ENCODE measurements around the gene PHETA1. TPM values are rescaled to one million over a fixed set of nuclear protein-coding genes. Genes with fewer than 3 reads are reported as not detected.
"Not testable (repeated sequence)": the region's sequence is repeated elsewhere in the genome, so short reads cannot be mapped to it uniquely, and the experiment has no call there.

Gene PHETA1
- polyA plus RNA-seq, 6 donors from 2014 or later, result 5.3 to 14.7 (median 7.7) TPM

DNA sequence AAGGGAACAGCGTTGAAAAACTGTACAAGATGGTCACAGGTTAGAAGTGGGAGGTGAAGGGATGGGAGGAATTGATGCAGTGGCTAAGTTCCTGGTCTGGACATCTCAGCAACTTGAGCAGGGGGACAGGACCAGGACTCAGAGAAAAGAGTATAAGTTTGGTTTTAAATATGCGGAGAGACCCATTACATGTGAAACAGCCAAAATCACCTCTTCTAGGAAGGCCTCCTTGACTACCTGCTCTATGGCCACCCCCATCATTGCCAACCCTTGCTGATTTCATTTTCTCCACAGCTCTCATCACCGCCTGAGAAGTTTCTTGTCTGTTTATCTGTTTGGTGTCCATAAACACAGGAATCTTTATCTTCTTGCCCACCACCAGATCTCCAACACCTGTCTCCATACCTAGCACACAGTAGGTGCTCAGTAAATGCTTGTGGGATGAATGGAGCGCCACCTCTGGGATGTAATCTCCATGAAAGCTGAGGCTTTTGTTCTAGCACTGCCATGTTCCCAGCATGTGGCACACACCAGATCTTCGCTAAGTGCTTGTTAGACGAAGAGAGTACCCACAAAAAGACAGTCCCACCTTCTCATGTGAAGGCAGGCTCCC lies 11.2 kb upstream of the PHETA1 start:
- no peak for DNase-seq
- Mint-ChIP-seq H3K4me1 (no peaks in the 10 kb centered on the region), H3K27ac (no peak overlapping the region), H3K4me3 (no peak overlapping the region), H3K9me3 (peaks cover 0 to 6% (median 0%) of the 10 kb centered on the region in 7 donors), H3K36me3 (no peaks in the 10 kb centered on the region), H3K27me3 (peaks cover 0 to 14% (median 0%) of the 10 kb centered on the region in 3 donors)
- no peak for ATAC-seq (ENCODE audit: low read depth in 2 of 2)

- DNase-seq, result no peak
- no peak for ATAC-seq (ENCODE audit: low read depth in 2 of 2)
- H3K4me3 Mint-ChIP-seq, result no peak overlapping the region
- H3K27me3 Mint-ChIP-seq, result peaks cover 0 to 16% (median 0%) of the 10 kb centered on the region in 3 donors
- no peak overlapping the region for H3K27ac Mint-ChIP-seq
- no peaks in the 10 kb centered on the region for H3K4me1 Mint-ChIP-seq
- no peaks in the 10 kb centered on the region for H3K36me3 Mint-ChIP-seq
- H3K9me3 Mint-ChIP-seq, result peaks cover 0 to 6% (median 0%) of the 10 kb centered on the region in 7 donors
Observed at GRCh38 chr12:111377440-111377839, 8.5 kb upstream of the PHETA1 start.

- DNase-seq; H3K27me3 Mint-ChIP-seq; ATAC-seq (ENCODE audit: low read depth in 2 of 2); H3K9me3 Mint-ChIP-seq; H3K27ac Mint-ChIP-seq; H3K36me3 Mint-ChIP-seq: not testable (repeated sequence)
- H3K4me1 Mint-ChIP-seq, result peaks cover 0 to 12% (median 4%) of the 10 kb centered on the region in 3 donors
- H3K4me3 Mint-ChIP-seq, result peak overlapping the region in 1 of 8 donors; percentile 37
Observed at GRCh38 chr12:111373231-111373630, 4.3 kb upstream of the PHETA1 start.

DNA sequence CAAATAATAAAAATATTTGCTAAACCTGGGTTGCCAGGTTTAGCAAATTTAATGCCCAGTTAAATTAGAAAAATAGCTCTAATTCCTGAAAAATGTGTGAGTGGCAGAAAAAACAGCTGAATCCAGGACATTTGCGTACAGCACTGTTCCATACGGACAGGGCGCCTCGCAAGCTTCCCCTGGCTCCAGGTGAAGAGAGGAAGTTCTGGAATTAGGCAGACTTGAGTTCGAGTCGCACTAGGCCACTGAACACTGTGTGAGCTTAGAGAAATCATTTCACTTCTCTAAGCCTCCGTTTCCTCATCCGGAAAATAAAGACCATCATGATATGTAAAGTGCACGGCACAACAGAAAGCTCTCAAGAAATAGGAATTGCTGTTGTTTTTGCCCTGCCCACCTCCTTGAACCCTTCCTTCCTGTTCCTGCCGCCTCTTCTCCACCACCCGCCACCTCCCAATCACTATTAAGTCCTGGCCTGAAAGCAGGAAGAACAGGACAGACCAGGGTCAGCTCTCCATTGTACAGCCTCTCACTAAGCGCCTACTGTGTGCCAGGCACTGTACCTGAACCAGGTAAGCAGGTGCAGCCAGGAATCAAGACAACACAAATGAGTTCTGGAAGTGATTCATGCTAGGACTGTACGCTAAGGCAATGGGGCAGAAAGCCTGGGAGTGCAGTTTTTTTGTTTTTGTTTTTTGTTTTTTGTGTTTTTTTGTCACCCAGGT lies 763 bp upstream of the PHETA1 start:
- H3K4me1 Mint-ChIP-seq, result peaks cover 24 to 34% (median 30%) of the 10 kb centered on the region in 3 donors
- peaks cover 0 to 3% (median 0%) of the 10 kb centered on the region in 7 donors for H3K9me3 Mint-ChIP-seq
- H3K36me3 Mint-ChIP-seq, result peaks cover 0 to 14% of the 10 kb centered on the region in 2 donors
- peak overlapping the region in 3 of 6 donors; percentile 60 to 77 (median 75) for H3K27ac Mint-ChIP-seq
- peak overlapping the region; percentile 85 to 94 (median 90) for H3K4me3 Mint-ChIP-seq
- ATAC-seq (ENCODE audit: low read depth in 2 of 2), result no peak
- DNase-seq, result no peak
- H3K27me3 Mint-ChIP-seq, result peaks cover 0 to 6% (median 0%) of the 10 kb centered on the region in 3 donors

GRCh38 chr12:111368291-111368787 lies 556 bp downstream of the PHETA1 start:
- H3K4me3 Mint-ChIP-seq, result peak overlapping the region; percentile 85 to 92 (median 90)
- peaks cover 0 to 14% of the 10 kb centered on the region in 2 donors for H3K36me3 Mint-ChIP-seq
- peaks cover 24 to 34% (median 30%) of the 10 kb centered on the region in 3 donors for H3K4me1 Mint-ChIP-seq
- peaks cover 0 to 5% (median 0%) of the 10 kb centered on the region in 3 donors for H3K27me3 Mint-ChIP-seq
- H3K9me3 Mint-ChIP-seq, result peaks cover 0 to 3% (median 0%) of the 10 kb centered on the region in 7 donors
- ATAC-seq (ENCODE audit: low read depth in 2 of 2) (peak; percentile 30 to 41), DNase-seq (peak; percentile 13)
- peak overlapping the region in 4 of 6 donors; percentile 15 to 75 (median 48) for H3K27ac Mint-ChIP-seq

GRCh38 chr12:111367661-111368221 lies 1.2 kb downstream of the PHETA1 start:
- Mint-ChIP-seq H3K4me3 (peak overlapping the region; percentile 85 to 92 (median 90)), H3K27me3 (no peaks in the 10 kb centered on the region), H3K27ac (peak overlapping the region in 4 of 6 donors; percentile 3 to 75 (median 26)), H3K9me3 (peaks cover 0 to 3% (median 0%) of the 10 kb centered on the region in 7 donors), H3K4me1 (peaks cover 24 to 34% (median 30%) of the 10 kb centered on the region in 3 donors), H3K36me3 (peaks cover 0 to 14% of the 10 kb centered on the region in 2 donors)
- ATAC-seq (ENCODE audit: low read depth in 2 of 2) (no peak), DNase-seq (no peak)

GRCh38 chr12:111366583-111366982 lies 2.3 kb downstream of the PHETA1 start:
- ATAC-seq (ENCODE audit: low read depth in 2 of 2) (no peak), DNase-seq (no peak)
- Mint-ChIP-seq H3K4me3 (peak overlapping the region in 6 of 8 donors; percentile 48 to 91 (median 68)), H3K36me3 (peaks cover 0 to 14% of the 10 kb centered on the region in 2 donors), H3K4me1 (peaks cover 31 to 43% (median 40%) of the 10 kb centered on the region in 3 donors), H3K27ac (peak overlapping the region in 2 of 6 donors; percentile 51 to 79), H3K27me3 (no peaks in the 10 kb centered on the region), H3K9me3 (peaks cover 0 to 2% (median 0%) of the 10 kb centered on the region in 7 donors)

DNA sequence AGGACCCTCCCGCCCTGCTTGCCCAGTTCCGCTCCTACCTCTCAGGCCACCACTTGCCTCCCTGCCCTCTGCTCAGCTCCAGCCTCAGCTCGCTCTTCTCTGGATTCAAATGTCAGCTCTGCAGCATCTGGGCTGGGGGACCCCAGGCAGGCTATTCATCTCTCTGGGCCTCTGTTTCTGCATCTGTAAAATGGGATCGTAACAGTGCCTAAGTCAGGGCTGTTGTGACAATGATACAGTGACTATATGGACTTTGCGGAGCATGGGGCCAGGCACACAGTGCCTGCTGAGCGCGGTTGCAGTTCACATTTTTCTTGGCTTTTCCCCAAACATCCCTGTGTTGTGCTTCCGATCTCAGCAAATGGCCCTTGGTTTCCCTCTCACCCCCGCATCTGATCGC lies 2.8 kb downstream of the PHETA1 start:
- H3K36me3 Mint-ChIP-seq, result peaks cover 0 to 14% of the 10 kb centered on the region in 2 donors
- no peak for ATAC-seq (ENCODE audit: low read depth in 2 of 2)
- no peaks in the 10 kb centered on the region for H3K27me3 Mint-ChIP-seq

GRCh38 chr12:111363578-111363977 lies 5.3 kb downstream of the PHETA1 start:
- H3K9me3 Mint-ChIP-seq, result no peaks in the 10 kb centered on the region
- H3K36me3 Mint-ChIP-seq, result peaks cover 0 to 14% of the 10 kb centered on the region in 2 donors
- H3K27ac Mint-ChIP-seq, result peak overlapping the region in 1 of 6 donors; percentile 38
- H3K4me3 Mint-ChIP-seq, result peak overlapping the region in 1 of 8 donors; percentile 22
- peaks cover 55 to 70% (median 62%) of the 10 kb centered on the region in 3 donors for H3K4me1 Mint-ChIP-seq
- ATAC-seq (ENCODE audit: low read depth in 2 of 2) (no peak), DNase-seq (no peak)
- H3K27me3 Mint-ChIP-seq, result no peaks in the 10 kb centered on the region

More for the DNA sequence above, 2.8 kb downstream of the PHETA1 start:
- no peak for DNase-seq
- Mint-ChIP-seq H3K9me3 (no peaks in the 10 kb centered on the region), H3K27ac (peak overlapping the region in 2 of 6 donors; percentile 51 to 67), H3K4me3 (peak overlapping the region in 3 of 8 donors; percentile 48 to 85 (median 51)), H3K4me1 (peaks cover 35 to 48% (median 45%) of the 10 kb centered on the region in 3 donors)

GRCh38 chr12:111362687-111363475 lies 6.0 kb downstream of the PHETA1 start:
- Mint-ChIP-seq H3K9me3 (no peaks in the 10 kb centered on the region), H3K4me3 (peak overlapping the region in 2 of 8 donors; percentile 6 to 82), H3K27ac (peak overlapping the region in 3 of 6 donors; percentile 38 to 95 (median 47)), H3K36me3 (peaks cover 0 to 14% of the 10 kb centered on the region in 2 donors), H3K4me1 (peaks cover 58 to 69% (median 64%) of the 10 kb centered on the region in 3 donors), H3K27me3 (no peaks in the 10 kb centered on the region)
- ATAC-seq (ENCODE audit: low read depth in 2 of 2) (no peak), DNase-seq (no peak)

DNA sequence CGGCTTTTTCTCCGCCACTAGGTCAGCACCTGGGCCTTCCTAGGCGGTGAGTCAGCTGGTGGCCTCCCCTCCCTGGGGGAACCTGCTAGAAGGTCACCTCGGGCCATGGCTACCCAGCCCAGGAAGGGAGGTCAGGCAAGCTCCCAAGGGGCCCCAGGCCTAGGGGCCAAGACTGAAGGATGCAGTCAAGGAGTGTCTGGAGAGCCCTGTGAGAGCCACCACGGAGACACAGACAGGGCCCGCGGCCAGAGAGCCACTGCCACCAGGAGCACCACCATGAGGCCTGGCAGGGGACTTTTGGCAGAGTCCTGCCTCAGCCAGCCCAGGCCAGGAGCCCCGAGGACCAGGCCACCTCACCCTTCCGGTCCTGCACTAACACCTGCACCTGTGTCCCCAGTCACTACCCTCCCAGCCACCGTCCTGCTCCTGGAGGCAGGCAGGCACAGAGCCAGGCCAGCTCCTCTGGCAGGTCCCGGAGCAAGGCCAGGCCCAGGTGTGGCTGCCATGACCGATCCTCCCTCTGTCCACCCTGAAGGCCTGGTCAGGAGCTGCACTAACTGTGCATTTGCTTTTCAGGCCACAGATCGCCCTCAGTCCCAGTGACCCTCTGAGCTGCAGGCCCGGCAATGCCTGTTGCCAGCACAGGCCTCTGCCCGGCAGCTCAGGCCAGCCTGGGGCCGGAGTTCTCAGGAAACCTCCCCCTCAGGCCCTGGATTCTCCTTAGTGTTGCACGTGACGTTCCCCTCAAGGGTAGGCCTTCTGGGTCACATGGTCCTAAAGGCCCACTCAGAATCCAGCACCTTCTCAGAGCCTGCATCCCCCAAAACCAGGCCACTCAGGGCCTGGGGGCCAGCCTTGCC lies 6.9 kb downstream of the PHETA1 start:
- no peak for ATAC-seq (ENCODE audit: low read depth in 2 of 2)
- Mint-ChIP-seq H3K27ac (peak overlapping the region in 5 of 6 donors; percentile 91 to 98 (median 97)), H3K9me3 (no peaks in the 10 kb centered on the region), H3K4me1 (peaks cover 52 to 59% (median 57%) of the 10 kb centered on the region in 3 donors), H3K4me3 (peak overlapping the region in 7 of 8 donors; percentile 79 to 90 (median 90)), H3K27me3 (no peaks in the 10 kb centered on the region), H3K36me3 (peaks cover 0 to 14% of the 10 kb centered on the region in 2 donors)
- no peak for DNase-seq

All from naive B cell (primary cell).